ENCODE results near the gene NFATC1. TPM values are rescaled to one million over a fixed set of nuclear protein-coding genes. Genes with fewer than 3 reads are reported as not detected.
"Not testable (repeated sequence)": the region's sequence is repeated elsewhere in the genome, so short reads cannot be mapped to it uniquely, and the experiment has no call there.

The NFATC1 gene
- total RNA-seq, 2 experiments from 2014 or later, result 26.5 to 28.1 TPM

GRCh38 chr18:79504034-79504433 is 108.3 kb downstream of the NFATC1 start:
- ATAC-seq (no peak), DNase-seq (no peak)
- ChIA-PET CTCF (no interaction called here), POLR2A (no interaction called here)
- Mint-ChIP-seq H3K27me3 (ENCODE audit: low read depth) (no peaks in the 10 kb centered on the region), H3K4me1 (ENCODE audit: low read depth) (peaks cover 41% of the 10 kb centered on the region), H3K4me3 (no peak overlapping the region), H3K9me3 (ENCODE audit: insufficient read depth) (peaks cover 18% of the 10 kb centered on the region), H3K36me3 (ENCODE audit: low read depth) (peaks cover 14% of the 10 kb centered on the region), H3K27ac (peak overlapping the region; percentile 21)

GRCh38 chr18:79504495-79504894 is 108.8 kb downstream of the NFATC1 start:
- Mint-ChIP-seq H3K27ac (peak overlapping the region; percentile 21), H3K4me1 (ENCODE audit: low read depth) (peaks cover 41% of the 10 kb centered on the region), H3K9me3 (ENCODE audit: insufficient read depth) (peaks cover 13% of the 10 kb centered on the region)
- POLR2A ChIA-PET; ATAC-seq; DNase-seq; H3K4me3 Mint-ChIP-seq; CTCF ChIA-PET; H3K27me3 Mint-ChIP-seq (ENCODE audit: low read depth); H3K36me3 Mint-ChIP-seq (ENCODE audit: low read depth): not testable (repeated sequence)

GRCh38 chr18:79505465-79505864 is 109.7 kb downstream of the NFATC1 start:
- H3K9me3 Mint-ChIP-seq (ENCODE audit: insufficient read depth); H3K4me3 Mint-ChIP-seq; CTCF ChIA-PET; POLR2A ChIA-PET; H3K36me3 Mint-ChIP-seq (ENCODE audit: low read depth); ATAC-seq; H3K27me3 Mint-ChIP-seq (ENCODE audit: low read depth); DNase-seq: not testable (repeated sequence)
- H3K27ac Mint-ChIP-seq, result peak overlapping the region; percentile 39
- H3K4me1 Mint-ChIP-seq (ENCODE audit: low read depth), result peaks cover 41% of the 10 kb centered on the region

GRCh38 chr18:79506191-79507075 is 110.7 kb downstream of the NFATC1 start:
- H3K27ac Mint-ChIP-seq, result peak overlapping the region; percentile 82

GRCh38 chr18:79507076-79507545 is 111.4 kb downstream of the NFATC1 start:
- POLR2A ChIA-PET, result interaction anchor here (1.4 kb wide), 1 partner anchor 102 kb away, joined by 3 read pairs; no protein-coding TSS in a partner anchor
- peak; percentile 43 for DNase-seq
- Mint-ChIP-seq H3K36me3 (ENCODE audit: low read depth) (peaks cover 5% of the 10 kb centered on the region), H3K27ac (peak overlapping the region; percentile 82), H3K4me3 (peak overlapping the region; percentile 43), H3K27me3 (ENCODE audit: low read depth) (no peaks in the 10 kb centered on the region), H3K9me3 (ENCODE audit: insufficient read depth) (no peaks in the 10 kb centered on the region), H3K4me1 (ENCODE audit: low read depth) (peaks cover 41% of the 10 kb centered on the region)
- ATAC-seq, result peak; percentile 65
- CTCF ChIA-PET, result interaction anchor here (1.0 to 1.1 kb wide), 2 partner anchors 10 to 128 kb away, joined by 3 to 6 read pairs; no protein-coding TSS in a partner anchor

More at GRCh38 chr18:79506191-79507075, 110.7 kb downstream of the NFATC1 start:
- no peaks in the 10 kb centered on the region for H3K9me3 Mint-ChIP-seq (ENCODE audit: insufficient read depth)
- H3K4me3 Mint-ChIP-seq, result peak overlapping the region; percentile 43
- ChIA-PET POLR2A (no interaction called here), CTCF (interaction anchor here (1.1 kb wide), 1 partner anchor 11 kb away, joined by 6 read pairs; no protein-coding TSS in a partner anchor)
- no peak for DNase-seq
- H3K27me3 Mint-ChIP-seq (ENCODE audit: low read depth), result no peaks in the 10 kb centered on the region
- ATAC-seq, result peak; percentile 43
- H3K4me1 Mint-ChIP-seq (ENCODE audit: low read depth), result peaks cover 41% of the 10 kb centered on the region
- peaks cover 5% of the 10 kb centered on the region for H3K36me3 Mint-ChIP-seq (ENCODE audit: low read depth)

GRCh38 chr18:79507546-79508480 is 112.1 kb downstream of the NFATC1 start:
- POLR2A ChIA-PET, result interaction anchor here (1.0 to 1.4 kb wide), 2 partner anchors 9 to 102 kb away, joined by 3 to 4 read pairs; no protein-coding TSS in a partner anchor
- H3K4me3 Mint-ChIP-seq, result peak overlapping the region; percentile 43
- no peak for DNase-seq
- H3K36me3 Mint-ChIP-seq (ENCODE audit: low read depth), result peaks cover 6% of the 10 kb centered on the region
- peaks cover 41% of the 10 kb centered on the region for H3K4me1 Mint-ChIP-seq (ENCODE audit: low read depth)
- H3K27ac Mint-ChIP-seq, result peak overlapping the region; percentile 82
- no peaks in the 10 kb centered on the region for H3K27me3 Mint-ChIP-seq (ENCODE audit: low read depth)
- ATAC-seq, result peak; percentile 9
- CTCF ChIA-PET, result interaction anchor here (1.0 to 1.3 kb wide), 3 partner anchors 9 to 129 kb away, joined by 3 to 6 read pairs (median 4); no protein-coding TSS in a partner anchor
- H3K9me3 Mint-ChIP-seq (ENCODE audit: insufficient read depth), result no peaks in the 10 kb centered on the region

- DNase-seq, result no peak
- H3K9me3 Mint-ChIP-seq (ENCODE audit: insufficient read depth), result no peaks in the 10 kb centered on the region
These were observed 113.1 kb downstream of the NFATC1 start for GRCh38 chr18:79508565-79509535.

GRCh38 chr18:79509536-79509930 is 113.8 kb downstream of the NFATC1 start:
- ChIA-PET CTCF (no interaction called here), POLR2A (no interaction called here)
- H3K27me3 Mint-ChIP-seq (ENCODE audit: low read depth), result no peaks in the 10 kb centered on the region
- peaks cover 33% of the 10 kb centered on the region for H3K4me1 Mint-ChIP-seq (ENCODE audit: low read depth)
- peaks cover 12% of the 10 kb centered on the region for H3K36me3 Mint-ChIP-seq (ENCODE audit: low read depth)
- H3K4me3 Mint-ChIP-seq, result no peak overlapping the region
- ATAC-seq, result no peak
- no peak overlapping the region for H3K27ac Mint-ChIP-seq
- no peaks in the 10 kb centered on the region for H3K9me3 Mint-ChIP-seq (ENCODE audit: insufficient read depth)
- DNase-seq, result no peak

More at GRCh38 chr18:79508565-79509535, 113.1 kb downstream of the NFATC1 start:
- peaks cover 40% of the 10 kb centered on the region for H3K4me1 Mint-ChIP-seq (ENCODE audit: low read depth)
- no peak for ATAC-seq
- POLR2A ChIA-PET, result interaction anchor here (1.0 to 1.4 kb wide), 2 partner anchors 8 to 103 kb away, joined by 3 to 4 read pairs; no protein-coding TSS in a partner anchor
- no peaks in the 10 kb centered on the region for H3K27me3 Mint-ChIP-seq (ENCODE audit: low read depth)
- H3K27ac Mint-ChIP-seq, result no peak overlapping the region
- CTCF ChIA-PET, result interaction anchor here (1.3 kb wide), 1 partner anchor 118 kb away, joined by 4 read pairs; no protein-coding TSS in a partner anchor
- H3K36me3 Mint-ChIP-seq (ENCODE audit: low read depth), result peaks cover 12% of the 10 kb centered on the region
- no peak overlapping the region for H3K4me3 Mint-ChIP-seq

GRCh38 chr18:79510046-79510685 is 114.4 kb downstream of the NFATC1 start:
- ATAC-seq (no peak), DNase-seq (no peak)
- Mint-ChIP-seq H3K27me3 (ENCODE audit: low read depth) (no peaks in the 10 kb centered on the region), H3K4me1 (ENCODE audit: low read depth) (peaks cover 33% of the 10 kb centered on the region), H3K36me3 (ENCODE audit: low read depth) (peaks cover 15% of the 10 kb centered on the region), H3K9me3 (ENCODE audit: insufficient read depth) (no peaks in the 10 kb centered on the region), H3K4me3 (no peak overlapping the region), H3K27ac (no peak overlapping the region)
- ChIA-PET CTCF (no interaction called here), POLR2A (no interaction called here)

GRCh38 chr18:79510731-79511241 is 115.1 kb downstream of the NFATC1 start:
- ChIA-PET POLR2A (no interaction called here), CTCF (no interaction called here)
- H3K4me3 Mint-ChIP-seq, result no peak overlapping the region
- DNase-seq (no peak), ATAC-seq (no peak)
- H3K27me3 Mint-ChIP-seq (ENCODE audit: low read depth), result no peaks in the 10 kb centered on the region
- no peaks in the 10 kb centered on the region for H3K9me3 Mint-ChIP-seq (ENCODE audit: insufficient read depth)
- H3K4me1 Mint-ChIP-seq (ENCODE audit: low read depth), result peaks cover 29% of the 10 kb centered on the region
- H3K36me3 Mint-ChIP-seq (ENCODE audit: low read depth), result peaks cover 15% of the 10 kb centered on the region
- H3K27ac Mint-ChIP-seq, result no peak overlapping the region

Data from activated CD8-positive, alpha-beta T cell treated with anti-CD3 and anti-CD28 coated beads, Interleukin-2, amount 10 ng/mL, durations not matched to agents 7 days and 5 days (primary cell).